Measurements from ENCODE around the gene OTUB1. TPM values are rescaled to one million over a fixed set of nuclear protein-coding genes. Genes with fewer than 3 reads are reported as not detected.

OTUB1 gene
- total and polyA plus RNA-seq, 2 donors (not counting 1 experiment from before 2014, with no cell fraction given) = 78.2 to 119 TPM

DNA sequence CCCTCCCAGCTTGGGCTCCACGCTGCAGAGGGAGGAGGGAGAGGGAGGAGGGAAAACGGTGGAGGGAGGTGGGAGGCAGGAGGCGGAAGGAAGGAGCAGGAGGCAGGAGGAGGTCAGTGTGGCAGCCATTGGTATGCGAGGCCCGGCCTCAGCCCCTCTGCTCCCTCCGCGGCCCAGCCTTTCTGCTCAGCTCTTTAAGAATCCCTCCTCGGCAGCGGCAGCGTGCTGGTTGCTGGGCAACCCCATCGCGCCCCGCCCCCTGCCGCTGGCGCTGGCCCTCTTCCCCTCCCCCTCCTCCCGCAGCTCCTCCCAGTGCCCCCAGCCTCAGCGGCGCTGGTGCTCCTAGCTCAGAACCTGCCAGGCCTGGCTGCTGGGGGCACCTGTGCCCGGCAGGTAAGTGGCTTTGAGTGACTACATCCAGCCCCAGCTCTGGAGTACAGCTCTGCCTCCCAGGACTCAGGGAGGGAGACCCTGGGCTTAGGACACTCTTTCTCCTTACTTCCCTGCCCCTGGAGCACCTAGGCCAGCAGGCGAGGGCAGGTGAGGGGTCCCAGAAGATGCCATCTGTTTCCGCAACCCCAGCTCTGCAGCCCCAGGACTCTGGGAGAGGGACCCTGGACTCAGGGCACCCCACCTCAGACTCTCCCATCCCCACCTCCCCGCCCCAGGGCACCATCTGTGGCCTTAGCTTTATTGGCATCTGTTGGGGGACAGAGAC lies 42.3 kb downstream of the OTUB1 start:
- WGBS (ENCODE audit: insufficient coverage) = 16% methylated on average over 17 of the region's 22 CpGs
- H3K27me3 ChIP-seq (replicated peaks in 1 of 4; ENCODE audit: control extremely low read depth in 1 of 4, control insufficient read depth in 3 of 4, insufficient read depth in 4 of 4, low read length in 3 of 4) = peaks cover 0 to 19% (median 3%) of the 10 kb centered on the region in 4 experiments
- Mint-ChIP-seq H3K27me3 (peaks cover 36% of the 10 kb centered on the region), H3K27ac (no peak overlapping the region), H3K9me3 (ENCODE audit: insufficient read depth) (no peaks in the 10 kb centered on the region), H3K4me3 (no peak overlapping the region), H3K4me1 (no peaks in the 10 kb centered on the region)
- no peak for DNase-seq
- intact Hi-C loops (cut with micrococcal nuclease) = no loop called here
- TF ChIP-seq, protein P1, sequence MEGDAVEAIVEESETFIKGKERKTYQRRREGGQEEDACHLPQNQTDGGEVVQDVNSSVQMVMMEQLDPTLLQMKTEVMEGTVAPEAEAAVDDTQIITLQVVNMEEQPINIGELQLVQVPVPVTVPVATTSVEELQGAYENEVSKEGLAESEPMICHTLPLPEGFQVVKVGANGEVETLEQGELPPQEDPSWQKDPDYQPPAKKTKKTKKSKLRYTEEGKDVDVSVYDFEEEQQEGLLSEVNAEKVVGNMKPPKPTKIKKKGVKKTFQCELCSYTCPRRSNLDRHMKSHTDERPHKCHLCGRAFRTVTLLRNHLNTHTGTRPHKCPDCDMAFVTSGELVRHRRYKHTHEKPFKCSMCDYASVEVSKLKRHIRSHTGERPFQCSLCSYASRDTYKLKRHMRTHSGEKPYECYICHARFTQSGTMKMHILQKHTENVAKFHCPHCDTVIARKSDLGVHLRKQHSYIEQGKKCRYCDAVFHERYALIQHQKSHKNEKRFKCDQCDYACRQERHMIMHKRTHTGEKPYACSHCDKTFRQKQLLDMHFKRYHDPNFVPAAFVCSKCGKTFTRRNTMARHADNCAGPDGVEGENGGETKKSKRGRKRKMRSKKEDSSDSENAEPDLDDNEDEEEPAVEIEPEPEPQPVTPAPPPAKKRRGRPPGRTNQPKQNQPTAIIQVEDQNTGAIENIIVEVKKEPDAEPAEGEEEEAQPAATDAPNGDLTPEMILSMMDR (IDR thresholded peaks at IDR 0.05) = no peak
- TF ChIP-seq EZH2 (IDR thresholded peaks at IDR 0.05; ENCODE audit: borderline replicate concordance, insufficient read depth, low read depth, low read length, poor library complexity, severe bottlenecking) = no peak
- no peak overlapping the region for H3K27ac ChIP-seq (ENCODE audit: low read length in 2 of 2)
- no peak overlapping the region for H3K4me3 ChIP-seq (ENCODE audit: control extremely low read depth in 1 of 5, extremely low read depth in 1 of 5, insufficient read depth in 1 of 5, low read depth in 2 of 5, low read length in 4 of 5)
- H3K9me3 ChIP-seq (ENCODE audit: control extremely low read depth in 1 of 3, control insufficient read depth in 2 of 3, insufficient read depth in 1 of 3, low read length in 2 of 3) = peaks cover 0 to 5% (median 0%) of the 10 kb centered on the region in 3 donors
- H3K36me3 ChIP-seq (replicated peaks in 1 of 2; ENCODE audit: control extremely low read depth in 1 of 2, control insufficient read depth in 1 of 2, extremely low read depth in 1 of 2, insufficient read depth in 2 of 2, low read length in 1 of 2) = no peaks in the 10 kb centered on the region
- POLR2A ChIA-PET = no interaction called here
- peak overlapping the region; percentile 25 for H3K4me2 ChIP-seq (replicated peaks; ENCODE audit: low read depth, low read length, poor library complexity, severe bottlenecking)
- CTCF ChIA-PET = no interaction called here
- H3K9ac ChIP-seq (ENCODE audit: low read length) = no peak overlapping the region
- H3K4me1 ChIP-seq (ENCODE audit: control insufficient read depth in 2 of 2, insufficient read depth in 2 of 2, low read length in 2 of 2) = peaks cover 0 to 10% of the 10 kb centered on the region in 2 donors
- ATAC-seq (ENCODE audit: low read depth) = no peak
- H3K79me2 ChIP-seq (ENCODE audit: control insufficient read depth, insufficient read depth, low read length) = no peaks in the 10 kb centered on the region
- no peak overlapping the region for H2AFZ ChIP-seq (ENCODE audit: insufficient read depth, low read depth, low read length, poor library complexity, severe bottlenecking)
- H4K20me1 ChIP-seq (ENCODE audit: control insufficient read depth, insufficient read depth, low read length, poor library complexity, severe bottlenecking) = no peaks in the 10 kb centered on the region

DNA sequence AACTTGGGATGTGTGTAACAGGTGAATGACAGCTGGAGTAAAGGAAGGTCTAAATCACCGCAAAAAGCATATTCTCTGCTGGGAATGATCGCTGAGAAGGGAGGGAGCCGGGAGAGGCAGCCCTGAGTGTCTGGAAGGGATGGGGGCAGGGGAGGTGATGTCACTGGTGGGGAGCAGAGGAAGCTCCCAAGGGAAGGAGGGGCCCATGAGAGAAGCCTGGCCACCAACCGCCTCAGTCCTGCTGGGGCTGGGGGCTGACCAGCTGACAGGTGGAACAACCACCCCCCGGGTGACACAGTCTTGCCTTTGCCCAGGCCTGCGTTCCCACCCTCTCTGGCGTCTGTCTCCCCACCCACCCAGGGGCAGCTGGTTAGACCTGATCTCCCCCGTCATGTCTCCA lies 43.5 kb downstream of the OTUB1 start:
- Histone ChIP-seq H3K27me3 (replicated peaks in 1 of 4; ENCODE audit: control extremely low read depth in 1 of 4, control insufficient read depth in 3 of 4, insufficient read depth in 4 of 4, low read length in 3 of 4) (peaks cover 0 to 30% (median 8%) of the 10 kb centered on the region in 4 experiments), H3K9ac (ENCODE audit: low read length) (no peak overlapping the region), H3K4me3 (ENCODE audit: control extremely low read depth in 1 of 5, extremely low read depth in 1 of 5, insufficient read depth in 1 of 5, low read depth in 2 of 5, low read length in 4 of 5) (no peak overlapping the region), H3K4me1 (ENCODE audit: control insufficient read depth in 2 of 2, insufficient read depth in 2 of 2, low read length in 2 of 2) (peaks cover 1 to 10% of the 10 kb centered on the region in 2 donors), H2AFZ (ENCODE audit: insufficient read depth, low read depth, low read length, poor library complexity, severe bottlenecking) (no peak overlapping the region), H3K9me3 (ENCODE audit: control extremely low read depth in 1 of 3, control insufficient read depth in 2 of 3, insufficient read depth in 1 of 3, low read length in 2 of 3) (peaks cover 0 to 5% (median 0%) of the 10 kb centered on the region in 3 donors), H3K36me3 (replicated peaks in 1 of 2; ENCODE audit: control extremely low read depth in 1 of 2, control insufficient read depth in 1 of 2, extremely low read depth in 1 of 2, insufficient read depth in 2 of 2, low read length in 1 of 2) (no peaks in the 10 kb centered on the region), H3K4me2 (replicated peaks; ENCODE audit: low read depth, low read length, poor library complexity, severe bottlenecking) (no peak overlapping the region), H3K27ac (ENCODE audit: low read length in 2 of 2) (no peak overlapping the region), H3K79me2 (ENCODE audit: control insufficient read depth, insufficient read depth, low read length) (no peaks in the 10 kb centered on the region), H4K20me1 (ENCODE audit: control insufficient read depth, insufficient read depth, low read length, poor library complexity, severe bottlenecking) (no peaks in the 10 kb centered on the region)
- no peak for TF ChIP-seq EZH2 (IDR thresholded peaks at IDR 0.05; ENCODE audit: borderline replicate concordance, insufficient read depth, low read depth, low read length, poor library complexity, severe bottlenecking)
- TF ChIP-seq, protein P1 (IDR thresholded peaks at IDR 0.05) = no peak
- CTCF ChIA-PET = no interaction called here
- intact Hi-C loops (cut with micrococcal nuclease) = no loop called here
- H3K4me3 Mint-ChIP-seq = no peak overlapping the region
- H3K9me3 Mint-ChIP-seq (ENCODE audit: insufficient read depth) = no peaks in the 10 kb centered on the region
- POLR2A ChIA-PET = no interaction called here
- H3K4me1 Mint-ChIP-seq = peaks cover under 1% of the 10 kb centered on the region
- DNase-seq (no peak), ATAC-seq (ENCODE audit: low read depth) (no peak)
- WGBS (ENCODE audit: insufficient coverage) = 97% methylated on average over 7 of the region's 8 CpGs
- no peak overlapping the region for H3K27ac Mint-ChIP-seq
- H3K27me3 Mint-ChIP-seq = peaks cover 46% of the 10 kb centered on the region
